Transverse colon (tissue), 4 donors: ENCODE data around the gene FGF10. TPM values are rescaled to one million over a fixed set of nuclear protein-coding genes. Genes with fewer than 3 reads are reported as not detected.

Experiments used
- DNase-seq: peaks from one replicate; pipeline ENCODE4 v3.0.0-alpha.2; 2019
- H3K27ac ChIP-seq, 4 donors: fragments of 200-600 bp; sonication (generic); 2 replicates each; pipeline ENCODE4 v1.5.1; 2016 to 2018; ENCODE audit warnings: inconsistent platforms in 4 of 4
- H3K27me3 ChIP-seq: fragments of 200-600 bp; sonication (generic); 2 replicates; pipeline ENCODE4 v1.5.1; 2017; ENCODE audit warnings: inconsistent platforms
- H3K36me3 ChIP-seq, 4 donors: fragments of 200-600 bp; sonication (generic); 2 replicates each; pipeline ENCODE4 v1.5.1; 2017 to 2019; ENCODE audit warnings: inconsistent platforms in 4 of 4
- H3K4me1 ChIP-seq, 4 donors: fragments of 200-600 bp; sonication (generic); 2 replicates each; pipeline ENCODE4 v1.5.1; 2017 to 2020; ENCODE audit warnings: inconsistent platforms in 4 of 4
- H3K4me3 ChIP-seq, 4 donors: fragments of 200-600 bp; sonication (generic); 1 replicate in 1 of 4; 2 replicates in 3 of 4; pipeline versions ENCODE4 v1.5.1 to v1.6.1; 2017 to 2019; ENCODE audit warnings: inconsistent platforms in 4 of 4
- H3K9me3 ChIP-seq, 2 donors: fragments of 200-600 bp; sonication (generic); 2 replicates each; pipeline ENCODE4 v1.5.1; 2017 to 2019; ENCODE audit warnings: inconsistent platforms in 2 of 2
- EP300 ChIP-seq: sonication (generic); formaldehyde crosslinking; IDR thresholded peaks from one replicate; pipeline ENCODE4 v1.6.1; 2017; ENCODE audit warnings: antibody characterized with exemption, low read depth
- POLR2A ChIP-seq: fragments of 450-650 bp; IDR thresholded peaks from one replicate; pipeline ENCODE4 v1.6.1; 2016; ENCODE audit warnings: antibody characterized with exemption, mild to moderate bottlenecking, moderate library complexity
- POLR2AphosphoS5 ChIP-seq, 3 donors: sonication (generic); formaldehyde crosslinking; IDR thresholded peaks; one replicate each; pipeline ENCODE4 v1.6.1; 2016; ENCODE audit warnings: antibody characterized with exemption in 3 of 3
- WGBS, 2 donors: methylation state at CpG; one replicate each; pipeline ENCODE4 v1.1.5; 2018; ENCODE audit warnings: low coverage in 1 of 2; 5-methylcytosine and 5-hydroxymethylcytosine counted together
- in situ Hi-C, 4 donors: fragments of 200-750 bp; cut with MboI; loops; one replicate each; pipeline versions ENCODE4 v1.15.0 to v1.15.1; 2017; ENCODE audit warnings: low sequenced_read_pairs in 3 of 4, low pct_ligation_motif_present in 1 of 4, low pct_unique_long_range_greater_than_20kb in 1 of 4
- intact Hi-C: fragments of 100-400 bp; cut with DNase I; formaldehyde crosslinking; loops from one replicate; pipeline ENCODE4 v1.15.1; 2023; ENCODE audit warnings: low total_unique reads
- total RNA-seq, 4 donors: library from RNA; depleted of rRNA; stranded (reverse); fragments of >200 nt; gene quantifications; one replicate each; pipeline ENCODE4 v1.1.0, GENCODE V29; 2016
- TF ChIP-seq, protein P1 (sequence below), 5 experiments: fragments of 200-600 bp in 3 of 5; fragments of 450-650 bp in 2 of 5; sonication (generic) in 3 of 5; IDR thresholded peaks; 1 replicate in 2 of 5; 2 replicates in 3 of 5; pipeline ENCODE4 v1.5.1; 2016 to 2017; ENCODE audit warnings: antibody characterized with exemption in 5 of 5, inconsistent platforms in 3 of 5, mild to moderate bottlenecking in 2 of 5, moderate library complexity in 1 of 5

Gene FGF10
- total RNA-seq, 4 donors from 2014 or later: 1.8 to 7.3 (median 3.6) TPM

DNA sequence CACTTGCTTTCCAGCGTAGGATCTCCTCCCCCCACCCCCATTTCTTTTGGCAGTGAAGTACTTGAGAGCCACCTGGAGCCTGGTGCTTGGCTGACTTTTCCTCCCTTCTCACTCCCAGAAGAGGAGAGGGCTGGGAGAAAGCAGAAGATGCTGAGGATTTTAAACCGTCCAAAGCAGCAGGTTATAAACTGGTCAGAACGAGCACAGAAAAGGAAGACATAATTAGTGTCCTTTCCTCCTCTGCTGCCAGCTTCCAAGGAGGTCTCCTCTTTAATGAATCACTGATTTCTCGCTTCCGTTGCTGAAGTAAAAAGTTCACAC is 563 bp upstream of the FGF10 start:
- TF ChIP-seq POLR2A: no peak
- TF ChIP-seq EP300: no peak
- no peak for TF ChIP-seq POLR2AphosphoS5 (IDR thresholded peaks at IDR 0.05)
- TF ChIP-seq, protein P1, sequence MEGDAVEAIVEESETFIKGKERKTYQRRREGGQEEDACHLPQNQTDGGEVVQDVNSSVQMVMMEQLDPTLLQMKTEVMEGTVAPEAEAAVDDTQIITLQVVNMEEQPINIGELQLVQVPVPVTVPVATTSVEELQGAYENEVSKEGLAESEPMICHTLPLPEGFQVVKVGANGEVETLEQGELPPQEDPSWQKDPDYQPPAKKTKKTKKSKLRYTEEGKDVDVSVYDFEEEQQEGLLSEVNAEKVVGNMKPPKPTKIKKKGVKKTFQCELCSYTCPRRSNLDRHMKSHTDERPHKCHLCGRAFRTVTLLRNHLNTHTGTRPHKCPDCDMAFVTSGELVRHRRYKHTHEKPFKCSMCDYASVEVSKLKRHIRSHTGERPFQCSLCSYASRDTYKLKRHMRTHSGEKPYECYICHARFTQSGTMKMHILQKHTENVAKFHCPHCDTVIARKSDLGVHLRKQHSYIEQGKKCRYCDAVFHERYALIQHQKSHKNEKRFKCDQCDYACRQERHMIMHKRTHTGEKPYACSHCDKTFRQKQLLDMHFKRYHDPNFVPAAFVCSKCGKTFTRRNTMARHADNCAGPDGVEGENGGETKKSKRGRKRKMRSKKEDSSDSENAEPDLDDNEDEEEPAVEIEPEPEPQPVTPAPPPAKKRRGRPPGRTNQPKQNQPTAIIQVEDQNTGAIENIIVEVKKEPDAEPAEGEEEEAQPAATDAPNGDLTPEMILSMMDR (IDR thresholded peaks at IDR 0.05): no peak
- in situ Hi-C loops (no loop called here), intact Hi-C loops (no loop called here)
- H3K36me3 ChIP-seq: no peaks in the 10 kb centered on the region
- H3K27ac ChIP-seq: peak overlapping the region; percentile 49 to 74 (median 61)
- no peaks in the 10 kb centered on the region for H3K4me1 ChIP-seq
- no peaks in the 10 kb centered on the region for H3K9me3 ChIP-seq
- peaks cover 23% of the 10 kb centered on the region for H3K27me3 ChIP-seq
- whole genome bisulfite sequencing, 2 donors: 13 to 16% methylated on average over 3 to 5 of the region's 5 CpGs
- H3K4me3 ChIP-seq: peak overlapping the region; percentile 17 to 53 (median 30)
- DNase-seq: no peak

DNA sequence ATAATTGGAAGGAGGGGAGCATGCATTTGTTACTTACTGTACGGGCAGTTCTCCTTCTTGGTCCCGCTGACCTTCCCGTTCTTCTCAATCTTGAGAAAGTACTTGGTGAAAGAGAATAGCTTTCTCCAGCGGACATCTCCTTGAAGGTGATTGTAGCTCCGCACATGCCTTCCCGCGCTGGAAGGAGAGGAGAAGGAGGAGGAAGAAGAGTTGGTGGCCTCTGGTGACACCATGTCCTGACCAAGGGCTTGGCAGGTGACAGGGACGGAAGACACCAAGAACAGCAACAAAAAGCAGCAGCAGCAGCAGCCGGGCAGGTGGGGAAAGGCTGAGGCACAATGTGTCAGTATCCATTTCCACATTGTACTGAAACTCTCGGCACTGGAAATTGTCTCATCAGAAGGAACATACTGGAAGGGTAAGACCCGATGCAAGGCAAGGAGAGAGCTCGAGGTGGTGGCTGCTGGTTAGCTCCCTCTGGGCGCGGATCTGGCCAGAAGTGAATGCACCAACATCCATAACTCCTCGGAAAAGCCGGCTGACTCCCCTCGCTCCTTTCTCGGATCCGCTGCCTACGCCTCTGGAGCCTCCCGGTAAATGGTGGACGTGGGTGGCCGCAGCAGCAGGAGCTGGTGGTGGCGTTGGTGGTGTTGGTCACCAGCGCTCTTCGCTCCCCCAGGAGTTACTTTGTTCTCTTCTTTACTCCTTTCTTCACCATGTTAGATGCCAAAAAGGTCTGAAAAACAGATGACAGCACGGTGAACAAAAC is 715 bp downstream of the FGF10 start:
- TF ChIP-seq POLR2AphosphoS5 (IDR thresholded peaks at IDR 0.05) (no peak), POLR2A (no peak)
- no peaks in the 10 kb centered on the region for H3K4me1 ChIP-seq
- H3K9me3 ChIP-seq: no peaks in the 10 kb centered on the region
- H3K27me3 ChIP-seq: peaks cover 27% of the 10 kb centered on the region
- 16 to 19% methylated on average over 8 to 22 of the region's 27 CpGs for WGBS, 2 donors
- in situ Hi-C loops (no loop called here), intact Hi-C loops (no loop called here)
- H3K27ac ChIP-seq: peak overlapping the region; percentile 49 to 74 (median 61)
- no peak for DNase-seq
- H3K4me3 ChIP-seq: peak overlapping the region; percentile 17 to 53 (median 30)
- no peaks in the 10 kb centered on the region for H3K36me3 ChIP-seq

DNA sequence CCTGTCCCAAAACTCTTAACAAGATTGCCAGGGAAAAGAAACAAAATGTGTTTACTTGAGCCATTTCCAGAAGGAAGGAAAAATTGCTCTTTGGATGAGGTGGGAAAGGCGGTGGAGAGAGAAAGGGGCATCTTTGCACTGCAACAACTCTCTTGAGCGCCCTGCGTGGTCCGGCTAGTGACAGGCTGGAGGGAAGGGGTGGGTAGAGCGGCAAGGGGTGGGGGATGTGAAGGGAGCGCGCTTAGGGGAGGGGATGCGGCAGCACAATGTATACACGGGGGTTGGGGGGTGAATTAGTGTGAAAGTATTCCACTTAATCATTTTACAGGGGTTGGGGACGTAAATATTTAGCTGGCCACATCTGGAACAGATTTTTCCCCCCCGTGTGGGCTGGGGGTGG is 1.3 kb downstream of the FGF10 start:
- Histone ChIP-seq H3K27me3 (peaks cover 27% of the 10 kb centered on the region), H3K36me3 (no peaks in the 10 kb centered on the region), H3K4me3 (peak overlapping the region; percentile 17 to 53 (median 30)), H3K4me1 (no peaks in the 10 kb centered on the region), H3K9me3 (no peaks in the 10 kb centered on the region), H3K27ac (peak overlapping the region; percentile 49 to 74 (median 61))
- in situ Hi-C loops: no loop called here
- no peak for DNase-seq
- TF ChIP-seq EP300: no peak
- no peak for TF ChIP-seq POLR2A
- TF ChIP-seq, protein P1 (IDR thresholded peaks at IDR 0.05): no peak
- TF ChIP-seq POLR2AphosphoS5 (IDR thresholded peaks at IDR 0.05): no peak
- intact Hi-C loops: no loop called here
- 0 to 28% methylated on average over 1 to 11 of the region's 11 CpGs for WGBS, 2 donors

GRCh38 chr5:44387406-44387805 is 1.8 kb downstream of the FGF10 start:
- WGBS, 2 donors: 14 to 24% methylated on average over 3 of the region's 3 CpGs
- no peaks in the 10 kb centered on the region for H3K4me1 ChIP-seq
- TF ChIP-seq EP300 (no peak), POLR2AphosphoS5 (IDR thresholded peaks at IDR 0.05) (peak in 1 of 3 donors; percentile 5), POLR2A (no peak)
- TF ChIP-seq, protein P1 (IDR thresholded peaks at IDR 0.05): no peak
- peaks cover 27% of the 10 kb centered on the region for H3K27me3 ChIP-seq
- H3K4me3 ChIP-seq: peak overlapping the region in 3 of 4 donors; percentile 26 to 53 (median 34)
- DNase-seq: no peak
- in situ Hi-C loops: no loop called here
- peak overlapping the region; percentile 49 to 74 (median 61) for H3K27ac ChIP-seq
- intact Hi-C loops: no loop called here
- no peaks in the 10 kb centered on the region for H3K36me3 ChIP-seq
- H3K9me3 ChIP-seq: no peaks in the 10 kb centered on the region
